HG03045 (cell line): ENCODE results near the gene TNFSF13B.
"Not testable (repeated sequence)": the region's sequence is repeated elsewhere in the genome, so short reads cannot be mapped to it uniquely, and the experiment has no call there.

Experiments
- ATAC-seq: cut with Tn5 transposase; IDR thresholded peaks from one replicate; pipeline ENCODE4 v1.9.1; 2021; ENCODE audit warnings: mild to moderate bottlenecking, moderate library complexity; ENCODE audit not compliant: unreplicated experiment

TNFSF13B gene, protein sequence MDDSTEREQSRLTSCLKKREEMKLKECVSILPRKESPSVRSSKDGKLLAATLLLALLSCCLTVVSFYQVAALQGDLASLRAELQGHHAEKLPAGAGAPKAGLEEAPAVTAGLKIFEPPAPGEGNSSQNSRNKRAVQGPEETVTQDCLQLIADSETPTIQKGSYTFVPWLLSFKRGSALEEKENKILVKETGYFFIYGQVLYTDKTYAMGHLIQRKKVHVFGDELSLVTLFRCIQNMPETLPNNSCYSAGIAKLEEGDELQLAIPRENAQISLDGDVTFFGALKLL

DNA sequence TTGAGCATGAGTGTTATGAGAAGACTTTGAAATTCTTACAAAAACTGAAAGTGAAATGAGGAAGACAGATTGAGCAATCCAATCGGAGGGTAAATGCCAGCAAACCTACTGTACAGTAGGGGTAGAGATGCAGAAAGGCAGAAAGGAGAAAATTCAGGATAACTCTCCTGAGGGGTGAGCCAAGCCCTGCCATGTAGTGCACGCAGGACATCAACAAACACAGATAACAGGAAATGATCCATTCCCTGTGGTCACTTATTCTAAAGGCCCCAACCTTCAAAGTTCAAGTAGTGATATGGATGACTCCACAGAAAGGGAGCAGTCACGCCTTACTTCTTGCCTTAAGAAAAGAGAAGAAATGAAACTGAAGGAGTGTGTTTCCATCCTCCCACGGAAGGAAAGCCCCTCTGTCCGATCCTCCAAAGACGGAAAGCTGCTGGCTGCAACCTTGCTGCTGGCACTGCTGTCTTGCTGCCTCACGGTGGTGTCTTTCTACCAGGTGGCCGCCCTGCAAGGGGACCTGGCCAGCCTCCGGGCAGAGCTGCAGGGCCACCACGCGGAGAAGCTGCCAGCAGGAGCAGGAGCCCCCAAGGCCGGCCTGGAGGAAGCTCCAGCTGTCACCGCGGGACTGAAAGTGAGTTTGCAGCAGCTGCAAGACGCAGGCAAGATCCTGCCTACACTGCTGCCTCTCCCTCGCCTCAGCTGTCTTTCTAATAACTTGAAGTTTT, at the start of gene TNFSF13B:
TNFSF13B (plus strand) TSS at position 118 of the 728 bp plus-strand sequence; CDS start at position 296, 178 bp downstream.
- ATAC-seq = peak; percentile 74

DNA sequence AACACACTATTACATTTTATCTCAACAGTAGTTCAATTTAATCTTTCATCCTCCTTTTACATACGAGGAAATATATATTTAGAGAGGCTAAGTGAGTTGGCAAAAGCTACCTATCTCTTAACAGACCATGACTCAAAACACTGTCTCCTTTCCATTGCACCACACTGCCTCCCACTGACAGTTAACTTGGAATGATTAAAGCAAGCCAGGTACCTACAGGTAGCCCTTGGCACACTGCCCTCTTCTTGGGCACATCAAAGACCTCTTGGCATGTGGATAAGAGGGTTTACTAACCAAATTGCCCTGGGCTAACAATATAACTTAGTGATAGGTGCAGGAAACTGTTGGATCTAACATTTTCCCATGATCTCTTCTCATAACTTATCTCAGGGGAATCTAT, 49.5 kb upstream of the TNFSF13B start:
- ATAC-seq = no peak

DNA sequence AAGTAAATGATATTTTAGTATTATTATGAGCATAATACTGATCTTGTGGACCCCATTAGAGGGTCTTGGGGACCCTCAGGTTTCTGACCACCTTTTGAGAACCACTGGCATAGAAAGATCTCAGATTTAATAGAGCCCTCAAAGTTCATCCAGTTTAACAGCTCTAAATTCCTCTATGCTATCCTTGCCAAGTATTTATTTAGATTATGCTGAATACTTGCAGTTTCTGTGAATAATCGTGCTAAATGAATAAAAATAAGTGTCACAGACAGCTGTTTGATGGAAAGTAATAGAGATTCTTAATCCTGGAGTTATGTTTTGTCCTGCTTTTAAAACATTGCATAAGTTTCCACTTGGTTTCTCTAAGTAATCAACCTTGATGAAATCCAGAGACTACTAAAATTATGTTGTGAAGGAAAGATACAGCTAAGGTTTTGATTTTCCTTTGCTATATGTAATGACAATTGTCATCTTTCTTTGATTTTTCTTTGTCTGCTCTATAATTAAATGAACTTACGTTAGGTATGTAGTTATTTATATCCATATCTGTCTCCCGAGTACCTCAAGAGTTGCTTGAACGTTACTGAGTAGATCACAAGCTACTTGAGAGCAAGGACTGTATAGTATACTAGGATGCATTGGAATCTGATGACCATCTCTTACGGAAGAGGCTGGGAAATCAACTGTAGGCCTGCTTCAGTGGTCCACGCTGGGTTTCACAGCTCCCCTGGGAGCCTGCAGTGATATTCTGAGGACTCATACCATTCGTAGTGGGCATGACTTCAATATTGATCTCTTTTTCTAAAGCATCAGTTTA, 45.6 kb upstream of the TNFSF13B start:
- no peak for ATAC-seq

DNA sequence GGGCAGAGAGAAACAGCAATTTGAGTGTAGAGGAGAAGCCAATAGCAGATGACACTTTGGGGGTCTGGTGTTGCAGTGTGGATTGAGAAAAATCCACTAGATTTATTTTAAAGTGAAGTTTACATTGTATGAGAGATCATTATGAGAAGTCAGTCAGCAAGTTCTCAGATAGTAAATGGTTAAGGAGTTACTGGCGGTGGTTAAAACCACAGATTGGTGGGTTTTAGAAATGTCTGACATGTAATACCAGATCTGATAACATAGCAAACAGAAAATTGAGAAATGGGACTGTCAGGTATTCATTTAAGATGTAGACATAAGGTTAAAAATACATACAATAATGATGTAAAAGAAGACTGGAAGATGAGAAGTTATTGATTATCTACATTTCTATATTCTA, 44.1 kb upstream of the TNFSF13B start:
- peak; percentile 55 for ATAC-seq

DNA sequence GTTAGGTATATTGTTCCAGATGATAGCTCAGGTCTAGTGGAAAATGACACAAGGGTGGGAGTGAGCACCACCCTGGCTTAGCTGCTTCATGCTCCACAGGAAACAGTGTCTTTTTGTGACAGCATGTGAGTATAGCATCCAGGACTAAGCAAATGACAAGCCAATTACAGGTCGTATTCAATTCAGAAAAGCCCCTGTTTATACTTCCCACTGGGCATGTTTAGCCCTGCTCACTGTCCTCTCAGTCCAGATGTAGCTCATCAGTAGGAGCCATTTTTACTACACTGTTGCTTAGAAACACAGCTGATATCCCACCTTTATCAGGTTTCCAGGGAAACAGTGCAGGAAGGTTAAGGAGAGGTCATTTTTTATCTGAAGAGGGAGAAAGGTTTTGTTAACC, 43.3 kb upstream of the TNFSF13B start:
- no peak for ATAC-seq

DNA sequence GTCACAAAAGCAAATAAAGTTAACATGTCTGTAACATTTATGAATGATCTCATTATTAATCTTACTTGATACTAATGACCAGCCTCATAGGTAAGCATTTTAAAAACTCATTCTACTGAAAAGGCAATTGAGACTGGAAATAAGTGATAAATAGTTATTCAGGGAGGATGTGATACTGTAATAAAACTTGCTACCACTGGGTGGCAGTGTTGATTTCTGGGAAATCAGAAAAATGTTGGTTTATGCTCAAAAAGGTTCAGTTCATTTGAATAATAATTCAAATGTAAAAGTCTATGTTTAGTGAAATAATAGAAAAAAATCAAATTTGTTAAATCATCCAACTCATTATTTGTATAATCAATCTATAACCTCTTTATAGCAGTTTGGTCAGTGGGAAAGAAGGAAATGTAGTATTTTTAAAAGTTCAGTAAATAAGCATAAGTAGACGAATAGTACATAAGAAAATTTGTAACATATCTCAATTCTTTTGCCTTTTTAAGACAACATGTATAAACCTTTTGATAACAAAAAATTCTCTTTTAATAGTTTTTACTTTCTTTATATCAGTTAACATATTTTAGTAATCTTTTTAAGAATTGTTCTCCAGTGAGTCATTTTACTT, 41.8 kb upstream of the TNFSF13B start:
- ATAC-seq = no peak

DNA sequence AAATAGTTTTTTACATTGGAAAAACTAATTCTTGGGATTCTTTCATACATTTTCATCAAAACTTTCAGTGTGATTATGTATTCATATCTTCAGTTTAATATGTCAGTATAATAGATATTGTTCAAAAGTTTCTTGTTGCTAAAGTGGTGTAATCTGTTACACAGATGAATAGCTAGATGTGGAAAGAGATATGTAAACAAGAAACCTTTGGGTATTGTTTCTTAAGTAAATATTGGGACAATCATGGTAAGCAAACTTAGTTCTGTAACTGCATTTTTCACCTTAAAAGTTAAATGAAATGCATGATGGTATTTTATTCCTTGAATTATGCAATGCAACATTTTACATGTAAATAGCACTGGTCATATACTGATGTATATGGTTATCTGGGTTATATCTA, 39.1 kb upstream of the TNFSF13B start:
- ATAC-seq = no peak

DNA sequence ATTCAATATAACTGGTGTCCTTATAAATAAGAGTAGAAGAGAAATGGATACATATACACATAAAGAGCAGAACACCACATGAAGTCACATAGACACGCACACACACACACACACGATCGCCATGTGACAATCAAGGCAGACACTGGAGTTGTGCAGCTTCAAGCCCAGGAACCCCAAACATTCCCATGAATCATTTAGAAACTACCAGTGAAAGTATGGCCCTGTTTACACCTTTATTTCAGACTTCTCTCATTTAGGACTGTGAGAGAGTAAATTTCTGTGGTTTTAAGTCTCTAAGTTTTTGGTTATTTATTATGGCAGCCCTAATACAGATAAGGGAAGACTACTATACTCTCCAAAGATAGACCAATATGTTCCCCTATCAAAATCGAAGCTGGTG, 20.4 kb upstream of the TNFSF13B start:
- ATAC-seq = no peak

DNA sequence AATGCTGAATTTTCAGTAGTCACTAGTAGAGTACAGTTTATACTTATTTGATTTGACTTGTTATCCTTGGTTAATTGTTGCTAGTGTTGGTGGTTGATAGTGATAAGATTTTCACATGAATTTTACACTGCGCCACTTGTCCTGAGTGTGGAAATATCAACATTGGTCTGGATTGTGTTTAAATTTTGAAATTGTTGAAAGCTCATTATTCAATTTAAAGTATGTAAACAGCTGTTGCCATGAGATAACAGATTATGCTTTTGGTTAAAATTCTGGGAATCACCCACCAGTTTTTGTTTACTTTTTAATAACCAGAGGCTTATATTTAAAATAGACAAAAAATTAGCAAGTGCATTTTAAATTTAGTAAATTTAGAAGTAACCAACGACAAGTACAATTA, 12.3 kb upstream of the TNFSF13B start:
- ATAC-seq = no peak

DNA sequence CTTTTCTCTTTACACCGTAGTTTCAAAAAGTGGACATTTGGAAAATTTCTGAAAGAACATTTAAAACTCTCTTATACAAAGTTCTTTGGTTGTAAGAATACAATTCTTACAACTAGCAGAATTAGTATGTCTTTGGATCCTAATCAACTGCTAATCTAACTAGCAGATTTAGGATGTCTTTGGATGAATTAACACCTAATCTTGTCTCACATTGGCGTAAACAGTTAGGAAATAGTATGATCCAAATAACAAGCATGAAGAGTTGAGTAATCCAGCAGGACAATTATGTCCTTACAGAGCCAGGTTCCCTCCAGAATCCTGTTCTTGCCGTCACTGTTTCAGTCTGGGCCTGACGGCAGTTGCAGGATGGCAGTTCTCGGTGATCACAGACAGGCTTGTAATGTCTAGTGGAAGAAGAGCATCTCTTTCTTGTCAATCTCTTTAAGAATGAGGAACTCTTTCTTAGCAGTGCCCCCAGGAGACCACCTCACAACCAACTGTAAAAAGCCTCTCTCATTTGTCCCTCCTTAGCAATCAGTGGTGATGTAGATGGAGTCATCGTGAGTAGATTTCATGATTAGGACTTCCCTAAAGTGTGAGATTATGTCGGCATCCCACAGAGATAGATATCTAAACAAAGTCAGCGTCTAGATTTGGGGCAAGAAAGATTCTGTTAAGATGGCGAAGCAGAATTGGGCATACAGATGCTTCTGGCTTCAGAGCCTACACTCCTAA, 5.7 kb upstream of the TNFSF13B start:
- no peak for ATAC-seq

DNA sequence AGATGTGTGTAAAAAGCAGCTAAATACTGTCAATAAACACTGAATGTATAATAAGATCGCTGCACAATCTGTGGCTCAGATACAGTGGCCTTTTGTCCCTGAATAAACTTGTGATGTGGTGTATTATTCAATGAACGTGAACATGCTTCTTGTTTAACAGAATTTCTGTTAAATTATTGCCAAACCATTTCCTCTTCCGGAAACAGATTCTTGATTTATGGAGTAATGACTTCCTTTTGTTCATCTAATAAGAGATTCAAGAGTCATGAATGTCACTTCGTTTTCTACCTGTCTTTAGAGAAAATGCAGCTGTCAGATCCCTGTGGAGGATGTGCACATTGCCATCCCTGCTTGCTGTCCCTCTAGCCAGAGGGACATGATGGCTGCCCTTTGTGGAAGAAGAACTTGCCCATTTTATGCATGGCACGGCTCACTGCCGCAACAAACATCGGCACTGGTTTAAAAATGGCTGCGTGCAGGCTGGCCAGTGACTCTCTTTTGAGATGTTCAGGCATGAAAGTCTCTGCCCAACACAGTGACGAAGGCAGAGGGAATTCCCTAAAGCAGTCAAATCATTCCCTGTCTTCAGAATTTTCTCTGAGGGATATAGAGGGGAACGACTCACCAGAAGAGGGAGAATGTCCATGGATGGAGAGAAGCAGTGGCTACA, 3.1 kb upstream of the TNFSF13B start:
- ATAC-seq = no peak

DNA sequence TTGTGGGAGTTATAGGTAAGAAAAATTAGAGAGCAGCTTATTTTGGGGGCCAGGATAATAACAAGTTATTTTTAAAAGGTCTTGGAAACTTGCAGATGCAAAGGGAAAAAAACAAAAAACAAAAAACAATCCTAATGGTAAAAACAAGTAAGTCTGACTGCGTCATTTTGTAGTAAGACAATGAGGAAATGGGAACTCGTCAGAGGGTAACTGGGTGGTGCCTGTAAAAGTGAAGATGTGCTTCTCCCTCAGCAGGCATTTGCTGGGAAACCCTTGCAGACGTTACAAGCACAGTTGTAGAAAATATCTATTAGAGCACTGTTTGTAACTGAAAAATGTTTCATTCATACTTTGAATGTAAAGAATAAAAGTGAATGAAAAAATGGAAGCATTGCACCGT, 2.2 kb upstream of the TNFSF13B start:
- ATAC-seq = no peak

DNA sequence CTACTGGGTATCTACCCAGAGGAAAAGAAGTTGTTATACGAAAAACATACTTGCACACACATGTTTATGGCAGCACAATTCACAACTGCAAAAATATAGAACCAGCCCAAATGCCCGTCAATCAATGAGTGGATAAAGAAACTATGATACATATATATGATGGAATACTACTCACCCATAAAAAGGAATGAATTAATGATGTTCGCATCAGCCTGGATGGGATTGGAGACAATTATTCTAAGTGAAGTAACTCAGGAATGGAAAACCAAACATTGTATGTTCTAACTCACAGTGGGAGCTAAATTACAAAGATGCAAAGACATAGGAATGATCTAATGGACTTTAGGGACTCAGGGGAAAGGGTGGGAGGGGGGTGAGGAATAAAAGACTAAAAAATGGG, 1.7 kb upstream of the TNFSF13B start:
- not testable (repeated sequence) for ATAC-seq

DNA sequence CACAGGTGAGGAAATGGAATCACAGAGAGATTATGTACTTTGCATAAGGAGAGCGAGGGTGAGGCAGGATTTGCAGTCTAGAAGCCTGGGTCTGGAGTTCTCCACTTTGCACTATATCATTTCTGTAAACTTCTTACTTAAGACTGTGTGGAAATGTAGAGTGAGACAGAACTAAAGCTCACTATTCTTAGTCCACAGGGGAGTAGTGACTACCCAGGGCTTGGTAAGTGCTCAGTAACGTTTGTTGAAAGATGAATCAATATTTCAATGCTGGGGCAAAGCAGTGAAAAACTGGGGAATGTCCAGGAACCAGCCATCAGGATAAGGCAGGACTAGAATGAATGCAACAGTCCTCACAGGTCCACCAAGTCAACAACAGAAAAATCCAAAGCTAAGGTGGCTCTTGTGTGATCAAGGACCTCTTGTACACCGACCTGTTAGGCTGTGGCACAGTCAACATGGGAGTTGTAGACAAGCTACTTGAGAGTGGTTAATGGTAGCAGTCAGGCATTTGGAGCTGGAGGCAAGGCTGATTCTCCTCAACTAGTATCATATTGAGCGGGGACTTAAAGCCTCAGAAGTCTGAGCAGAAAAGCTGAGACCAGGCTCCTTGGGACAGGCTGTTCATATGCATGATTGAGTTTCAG, 929 bp upstream of the TNFSF13B start:
- ATAC-seq = no peak

DNA sequence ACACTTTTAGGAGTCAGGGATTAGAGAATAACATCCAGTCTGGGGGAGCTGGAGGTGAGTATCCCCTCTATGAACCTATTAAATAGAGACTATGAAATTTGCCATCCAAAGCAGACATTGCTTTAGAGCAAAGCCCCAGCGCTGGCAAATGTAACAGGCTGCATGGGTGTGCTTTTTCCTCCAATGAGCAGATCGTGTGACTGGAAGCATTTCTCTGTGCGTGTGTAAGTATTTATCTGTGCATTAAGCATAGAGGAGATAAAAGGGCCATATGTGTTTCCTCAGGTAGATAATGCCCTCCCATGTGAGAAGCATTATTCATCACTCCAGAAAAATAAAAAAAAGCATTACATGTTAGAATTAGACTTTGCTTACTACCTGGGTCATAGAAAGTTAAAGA, 924 bp downstream of the TNFSF13B start:
- ATAC-seq = peak; percentile 14

DNA sequence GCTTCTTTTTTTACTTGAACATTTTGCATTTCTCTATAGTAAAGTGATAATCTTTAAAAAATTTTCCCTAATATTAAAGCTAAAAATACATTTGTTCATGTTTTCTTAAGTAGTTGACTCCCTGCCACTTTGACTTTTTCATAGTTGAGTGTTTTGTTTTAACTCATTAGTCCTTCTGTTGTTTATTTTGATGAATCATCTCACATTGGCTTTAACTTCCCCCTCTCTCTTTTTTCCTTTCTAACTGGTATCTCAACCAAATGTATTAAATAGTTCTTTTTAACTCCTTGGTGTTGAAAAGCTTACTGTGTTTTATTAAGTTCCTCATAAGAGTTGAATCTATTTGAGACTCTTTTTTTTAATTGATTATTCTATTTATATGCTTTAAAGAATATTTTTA, 2.8 kb downstream of the TNFSF13B start:
- ATAC-seq = no peak

DNA sequence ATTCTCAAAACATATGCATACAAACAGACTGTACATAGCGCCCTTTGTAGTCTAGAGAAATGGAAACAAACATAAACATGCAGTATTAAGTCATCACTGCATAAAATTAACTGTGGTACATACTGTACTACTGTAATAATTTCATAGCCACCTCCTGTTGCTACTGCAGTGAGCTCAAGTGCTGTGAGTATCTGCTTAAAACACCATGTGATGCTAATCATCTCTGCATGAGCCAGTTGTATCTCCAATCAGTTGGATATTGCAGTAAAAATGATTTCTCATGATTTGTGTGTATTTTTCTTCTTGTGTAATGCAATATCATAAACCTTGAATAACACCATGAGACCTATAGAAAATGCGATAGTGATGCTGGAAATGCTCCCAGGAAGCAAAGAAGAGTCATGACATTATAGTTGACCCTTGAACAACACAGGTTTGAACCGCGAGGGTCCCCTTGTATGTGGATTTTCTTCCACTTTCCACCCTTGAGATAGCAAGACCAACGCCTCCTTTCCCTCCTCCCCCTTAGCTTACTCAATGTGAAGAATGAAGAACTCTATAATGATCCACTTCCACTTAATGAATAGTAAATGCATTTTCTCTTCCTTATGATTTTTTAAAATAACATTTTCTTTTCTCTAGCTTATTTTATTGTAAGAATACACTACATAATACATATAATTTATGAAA, 4.1 kb downstream of the TNFSF13B start:
- ATAC-seq = no peak

DNA sequence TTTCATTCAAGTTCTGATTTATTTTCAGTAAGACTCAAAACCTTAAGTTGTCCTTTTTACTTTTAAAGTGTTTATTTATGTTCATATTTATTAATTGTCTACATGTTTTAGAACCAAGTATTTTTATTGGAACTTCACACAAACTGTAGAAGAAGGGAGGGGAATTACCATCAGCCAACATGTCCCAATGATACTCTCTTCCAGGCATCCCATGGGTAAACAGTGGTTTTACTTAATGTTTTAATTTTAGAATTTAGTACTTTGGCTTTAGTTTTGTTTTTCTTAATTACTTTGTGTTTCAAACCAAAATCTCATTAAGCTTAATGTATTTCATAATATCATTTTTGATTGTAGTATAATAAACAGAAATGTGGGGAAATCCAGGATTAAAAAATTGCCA, 5.2 kb downstream of the TNFSF13B start:
- no peak for ATAC-seq

DNA sequence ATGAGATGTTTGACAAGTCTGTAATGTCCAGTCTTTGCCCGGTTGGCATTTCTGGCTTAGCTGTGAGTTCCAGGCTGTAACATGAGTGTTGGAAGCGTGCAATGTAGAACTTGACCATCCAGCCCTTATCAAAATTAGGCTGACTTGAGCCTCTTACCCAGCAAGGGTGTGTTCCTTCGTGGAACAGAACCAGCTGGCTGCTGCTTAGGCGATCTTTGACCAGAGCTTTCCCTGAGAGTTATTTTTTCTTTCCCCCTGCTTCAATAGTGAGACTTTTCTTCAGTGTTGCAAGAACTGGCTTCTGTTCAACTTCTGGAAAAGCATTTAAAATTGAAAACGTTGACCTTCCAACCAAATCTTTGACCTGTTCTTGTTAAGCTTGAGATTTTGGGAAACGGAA, 6.5 kb downstream of the TNFSF13B start:
- ATAC-seq = no peak
